ENCODE results near the gene CELSR2. TPM values are rescaled to one million over a fixed set of nuclear protein-coding genes. Genes with fewer than 3 reads are reported as not detected.
"Not testable (repeated sequence)": the region's sequence is repeated elsewhere in the genome, so short reads cannot be mapped to it uniquely, and the experiment has no call there.

Gene CELSR2
- total RNA-seq, 2 experiments from 2014 or later = 1.0 to 1.3 TPM

- Mint-ChIP-seq H3K36me3 (no peaks in the 10 kb centered on the region), H3K27me3 (no peaks in the 10 kb centered on the region), H3K4me3 (no peak overlapping the region), H3K27ac (no peak overlapping the region), H3K4me1 (ENCODE audit: low read depth) (peaks cover 8% of the 10 kb centered on the region), H3K9me3 (no peaks in the 10 kb centered on the region)
- ChIA-PET CTCF (interaction anchor here (0.6 to 5.4 kb wide), 28 partner anchors 12 to 487 kb away, joined by 3 to 205 read pairs (median 4); partner anchors contain the start of genes CELSR2, GNAI3 and SORT1), POLR2A (interaction anchor here (0.8 kb wide), 1 partner anchor 52 kb away, joined by 3 read pairs; no protein-coding TSS in a partner anchor)
- peak; percentile 83 for DNase-seq
- intact Hi-C loops (cut with micrococcal nuclease) = loop anchor here (1.0 to 10.0 kb wide), 2 partner anchors 73 to 122 kb away; no protein-coding TSS in a partner anchor
These were observed 28.3 kb downstream of the CELSR2 start for GRCh38 chr1:109277434-109278204.

- Mint-ChIP-seq H3K4me1 (ENCODE audit: low read depth) (peaks cover 15% of the 10 kb centered on the region), H3K27ac (no peak overlapping the region), H3K36me3 (no peaks in the 10 kb centered on the region), H3K27me3 (no peaks in the 10 kb centered on the region), H3K9me3 (no peaks in the 10 kb centered on the region), H3K4me3 (no peak overlapping the region)
- intact Hi-C loops (cut with micrococcal nuclease) = loop anchor here (5.0 to 10.0 kb wide), 3 partner anchors 75 to 343 kb away; partner anchors contain the start of gene ATXN7L2
- POLR2A ChIA-PET = no interaction called here
- CTCF ChIA-PET = interaction anchor here (0.7 to 5.4 kb wide), 6 partner anchors 11 to 253 kb away, joined by 3 to 205 read pairs (median 4); partner anchors contain the start of gene SORT1
- no peak for DNase-seq
These were observed 30.4 kb downstream of the CELSR2 start for GRCh38 chr1:109279615-109280278.

GRCh38 chr1:109280862-109281261, 31.5 kb downstream of the CELSR2 start:
- H3K36me3 Mint-ChIP-seq = no peaks in the 10 kb centered on the region
- no peak overlapping the region for H3K4me3 Mint-ChIP-seq
- no peak overlapping the region for H3K27ac Mint-ChIP-seq
- H3K4me1 Mint-ChIP-seq (ENCODE audit: low read depth) = peaks cover 15% of the 10 kb centered on the region
- no peak for DNase-seq
- H3K27me3 Mint-ChIP-seq = no peaks in the 10 kb centered on the region
- CTCF ChIA-PET = interaction anchor here (0.7 to 4.9 kb wide), 2 partner anchors 79 to 118 kb away, joined by 3 to 69 read pairs; partner anchors contain the start of gene SORT1
- POLR2A ChIA-PET = no interaction called here
- H3K9me3 Mint-ChIP-seq = no peaks in the 10 kb centered on the region
- intact Hi-C loops (cut with micrococcal nuclease) = loop anchor here (5.0 kb wide), 2 partner anchors 201 to 341 kb away; partner anchors contain the start of gene ATXN7L2

- Mint-ChIP-seq H3K9me3 (no peaks in the 10 kb centered on the region), H3K36me3 (no peaks in the 10 kb centered on the region)
- CTCF ChIA-PET = interaction anchor here (0.7 to 4.9 kb wide), 6 partner anchors 18 to 950 kb away, joined by 3 to 69 read pairs (median 6); partner anchors contain the start of gene SORT1
These were observed 32.5 kb downstream of the CELSR2 start for GRCh38 chr1:109281680-109282496.

GRCh38 chr1:109282497-109282951, 33.2 kb downstream of the CELSR2 start:
- no peaks in the 10 kb centered on the region for H3K36me3 Mint-ChIP-seq
- DNase-seq = no peak
- CTCF ChIA-PET = interaction anchor here (0.6 to 4.9 kb wide), 17 partner anchors 13 to 950 kb away, joined by 3 to 69 read pairs (median 4); partner anchors contain the start of gene SORT1
- H3K4me3 Mint-ChIP-seq = peak overlapping the region; percentile 95
- no peak overlapping the region for H3K27ac Mint-ChIP-seq
- POLR2A ChIA-PET = interaction anchor here (0.9 to 1.5 kb wide), 4 partner anchors 57 to 182 kb away, joined by 3 to 6 read pairs (median 4); partner anchors contain the start of gene SORT1
- intact Hi-C loops (cut with micrococcal nuclease) = loop anchor here (2.0 to 5.0 kb wide), 3 partner anchors 200 to 340 kb away; partner anchors contain the start of gene ATXN7L2
- H3K9me3 Mint-ChIP-seq = no peaks in the 10 kb centered on the region
- peaks cover 12% of the 10 kb centered on the region for H3K4me1 Mint-ChIP-seq (ENCODE audit: low read depth)
- H3K27me3 Mint-ChIP-seq = no peaks in the 10 kb centered on the region

More at GRCh38 chr1:109281680-109282496, 32.5 kb downstream of the CELSR2 start:
- no peak overlapping the region for H3K27ac Mint-ChIP-seq
- no peak for DNase-seq
- H3K4me3 Mint-ChIP-seq = peak overlapping the region; percentile 95
- H3K27me3 Mint-ChIP-seq = no peaks in the 10 kb centered on the region
- H3K4me1 Mint-ChIP-seq (ENCODE audit: low read depth) = peaks cover 15% of the 10 kb centered on the region
- intact Hi-C loops (cut with micrococcal nuclease) = loop anchor here (2.0 to 5.0 kb wide), 3 partner anchors 200 to 340 kb away; partner anchors contain the start of gene ATXN7L2
- POLR2A ChIA-PET = interaction anchor here (0.9 to 1.5 kb wide), 3 partner anchors 57 to 181 kb away, joined by 3 to 6 read pairs (median 4); partner anchors contain the start of gene SORT1

- no peaks in the 10 kb centered on the region for H3K27me3 Mint-ChIP-seq
- no peaks in the 10 kb centered on the region for H3K9me3 Mint-ChIP-seq
- H3K4me1 Mint-ChIP-seq (ENCODE audit: low read depth) = peaks cover 12% of the 10 kb centered on the region
- CTCF ChIA-PET = interaction anchor here (0.6 to 4.9 kb wide), 19 partner anchors 12 to 949 kb away, joined by 3 to 69 read pairs (median 3); partner anchors contain the start of gene SORT1
- POLR2A ChIA-PET = interaction anchor here (0.9 to 1.5 kb wide), 4 partner anchors 58 to 183 kb away, joined by 3 to 6 read pairs (median 4); partner anchors contain the start of gene SORT1
- DNase-seq = peak; percentile 94
- peak within 1 kb of the TSS; percentile 95 for H3K4me3 Mint-ChIP-seq
- intact Hi-C loops (cut with micrococcal nuclease) = loop anchor here (1.0 to 5.0 kb wide), 5 partner anchors 143 to 751 kb away; partner anchors contain the start of genes ATXN7L2, PSMA5 and STRIP1
- H3K36me3 Mint-ChIP-seq = no peaks in the 10 kb centered on the region
- peak within 1 kb of the TSS; percentile 89 for H3K27ac Mint-ChIP-seq
These were observed 33.8 kb downstream of the CELSR2 start, which contains the start of gene PSRC1 for GRCh38 chr1:109282952-109283747. Gene PSRC1 (minus strand): TSS chr1:109283145.

- no peaks in the 10 kb centered on the region for H3K9me3 Mint-ChIP-seq
- no peaks in the 10 kb centered on the region for H3K36me3 Mint-ChIP-seq
These were observed 34.6 kb downstream of the CELSR2 start for GRCh38 chr1:109283748-109284600.

GRCh38 chr1:109286762-109287161, 37.4 kb downstream of the CELSR2 start:
- H3K4me3 Mint-ChIP-seq; CTCF ChIA-PET; intact Hi-C loops (cut with micrococcal nuclease); DNase-seq; H3K27ac Mint-ChIP-seq; H3K27me3 Mint-ChIP-seq; POLR2A ChIA-PET; H3K36me3 Mint-ChIP-seq; H3K9me3 Mint-ChIP-seq: not testable (repeated sequence)
- peaks cover 12% of the 10 kb centered on the region for H3K4me1 Mint-ChIP-seq (ENCODE audit: low read depth)

More at GRCh38 chr1:109283748-109284600, 34.6 kb downstream of the CELSR2 start:
- intact Hi-C loops (cut with micrococcal nuclease) = loop anchor here (1.0 to 5.0 kb wide), 5 partner anchors 142 to 750 kb away; partner anchors contain the start of genes ATXN7L2, PSMA5 and STRIP1
- H3K27me3 Mint-ChIP-seq = no peaks in the 10 kb centered on the region
- peak overlapping the region; percentile 89 for H3K27ac Mint-ChIP-seq
- peaks cover 12% of the 10 kb centered on the region for H3K4me1 Mint-ChIP-seq (ENCODE audit: low read depth)
- ChIA-PET CTCF (interaction anchor here (0.8 to 4.9 kb wide), 8 partner anchors 11 to 248 kb away, joined by 3 to 69 read pairs (median 4); partner anchors contain the start of gene SORT1), POLR2A (no interaction called here)
- H3K4me3 Mint-ChIP-seq = peak overlapping the region; percentile 95
- no peak for DNase-seq

GRCh38 chr1:109290137-109290536, 40.8 kb downstream of the CELSR2 start:
- CTCF ChIA-PET = no interaction called here
- no peaks in the 10 kb centered on the region for H3K4me1 Mint-ChIP-seq (ENCODE audit: low read depth)
- peaks cover 3% of the 10 kb centered on the region for H3K27me3 Mint-ChIP-seq
- intact Hi-C loops (cut with micrococcal nuclease) = no loop called here
- no peak overlapping the region for H3K27ac Mint-ChIP-seq
- H3K9me3 Mint-ChIP-seq = no peaks in the 10 kb centered on the region
- H3K4me3 Mint-ChIP-seq = no peak overlapping the region
- POLR2A ChIA-PET = no interaction called here
- DNase-seq = no peak
- no peaks in the 10 kb centered on the region for H3K36me3 Mint-ChIP-seq

Measured in activated CD4-positive, alpha-beta memory T cell treated with anti-CD3 and anti-CD28 coated beads for 36 hours (primary cell).